ENCODE data around the gene ZBTB3.
"Not testable (repeated sequence)": the region's sequence is repeated elsewhere in the genome, so short reads cannot be mapped to it uniquely, and the experiment has no call there.

Gene ZBTB3

DNA sequence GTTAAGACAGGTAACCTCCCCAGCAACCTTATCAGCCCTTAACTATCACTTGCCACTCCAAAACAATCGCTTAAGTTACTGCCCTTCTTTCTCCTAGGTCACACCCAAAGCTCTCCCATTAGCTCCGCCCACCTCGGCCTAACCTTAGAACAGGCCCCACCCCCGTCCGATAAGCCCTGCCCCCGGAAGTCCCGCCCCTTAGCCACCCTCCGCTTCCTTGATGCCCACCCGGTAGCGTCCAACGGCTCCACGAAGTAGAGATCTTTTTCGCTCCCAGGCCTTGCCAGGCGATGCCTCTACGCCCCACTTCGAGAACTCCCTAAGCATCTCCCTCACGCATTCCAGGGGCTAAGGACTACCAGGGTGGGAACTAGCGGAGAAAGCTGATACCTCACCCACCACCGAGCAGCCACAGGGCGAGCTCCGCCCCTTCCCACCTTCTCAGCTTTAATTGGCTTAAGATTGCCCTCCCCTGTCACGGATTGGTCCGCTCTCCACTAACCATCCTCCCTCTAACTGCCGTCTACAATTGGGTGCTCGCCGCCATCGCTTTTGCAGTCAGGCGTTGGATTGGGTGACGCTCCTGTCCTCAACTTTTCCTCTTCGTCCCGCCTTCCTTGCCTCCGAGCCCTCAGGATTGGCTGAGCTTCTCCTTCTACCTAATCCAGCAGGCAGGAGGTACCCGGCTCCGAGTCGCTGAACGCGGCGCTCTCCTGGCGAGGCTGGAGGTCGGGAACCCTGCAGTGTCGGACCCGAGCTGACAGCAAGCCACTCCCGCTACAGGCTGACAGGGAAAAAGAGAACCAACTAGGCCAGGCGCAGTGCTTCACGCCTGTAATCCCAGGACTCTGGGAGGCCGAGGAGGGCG lies at the start of gene ZBTB3:
Gene ZBTB3 (minus strand): TSS at position 425 of the 868 bp plus-strand sequence. CDS start 496 bp downstream, outside the sequence.
- peak; percentile 99 for DNase-seq

DNA sequence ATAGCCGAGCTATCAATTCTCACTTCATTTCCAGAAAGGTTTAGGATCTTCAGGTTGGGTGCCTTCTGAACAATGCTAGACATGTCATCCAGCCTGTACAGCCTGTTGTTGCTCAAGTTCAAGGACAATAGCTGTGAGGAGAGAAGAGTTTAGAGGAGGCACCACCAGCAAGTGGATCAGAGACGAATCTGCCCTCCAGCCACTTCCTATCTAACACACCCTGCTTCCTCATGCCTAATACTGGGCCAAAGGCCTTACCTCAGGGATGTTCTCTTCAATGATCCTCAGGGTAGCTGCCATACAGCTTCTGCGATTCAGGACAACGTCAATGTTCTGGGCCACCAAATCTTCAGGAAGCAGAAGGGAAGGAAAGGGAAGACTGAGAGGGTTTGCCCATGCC lies 47.1 kb upstream of the ZBTB3 start:
- DNase-seq = no peak

DNA sequence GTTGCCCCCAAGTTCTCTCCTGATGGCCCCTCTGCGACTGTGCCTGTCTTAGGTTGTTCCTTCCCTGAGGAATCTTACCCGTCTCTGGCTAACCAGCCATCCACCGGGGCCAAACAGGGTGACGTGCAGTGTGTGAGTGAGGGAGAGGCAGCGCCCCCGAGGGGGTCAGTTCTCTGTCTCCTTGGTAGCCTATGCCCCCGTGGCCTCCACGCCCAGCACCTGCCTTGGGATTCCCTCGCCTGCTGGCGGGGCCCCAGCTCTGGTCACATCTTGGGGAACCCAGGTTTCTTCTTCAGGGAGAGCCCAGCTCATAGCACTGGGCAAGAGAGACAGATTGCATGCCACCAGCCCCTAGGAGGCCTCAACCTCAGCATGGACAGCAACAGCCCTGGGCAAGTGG lies 45.5 kb upstream of the ZBTB3 start:
- no peak for DNase-seq

DNA sequence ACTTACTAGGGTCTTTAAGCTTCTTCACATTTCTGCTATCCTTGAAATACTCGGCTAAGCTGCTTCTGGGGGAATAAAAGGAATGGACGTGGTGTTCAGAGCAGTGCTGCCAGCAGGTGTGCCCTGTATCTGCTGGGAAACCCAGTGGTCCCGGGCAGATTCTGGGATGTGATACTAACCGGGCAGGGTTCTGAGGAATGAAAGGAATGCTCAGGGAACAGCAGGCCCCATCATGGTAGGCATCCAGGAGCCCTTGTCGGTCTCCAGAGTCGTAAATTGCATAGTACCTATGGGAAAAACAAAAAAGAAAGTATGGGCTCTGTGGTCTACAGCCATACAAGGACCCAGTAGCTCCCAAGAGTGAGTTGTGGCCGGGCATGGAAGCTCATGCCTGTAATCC lies 42.3 kb upstream of the ZBTB3 start:
- DNase-seq = no peak

DNA sequence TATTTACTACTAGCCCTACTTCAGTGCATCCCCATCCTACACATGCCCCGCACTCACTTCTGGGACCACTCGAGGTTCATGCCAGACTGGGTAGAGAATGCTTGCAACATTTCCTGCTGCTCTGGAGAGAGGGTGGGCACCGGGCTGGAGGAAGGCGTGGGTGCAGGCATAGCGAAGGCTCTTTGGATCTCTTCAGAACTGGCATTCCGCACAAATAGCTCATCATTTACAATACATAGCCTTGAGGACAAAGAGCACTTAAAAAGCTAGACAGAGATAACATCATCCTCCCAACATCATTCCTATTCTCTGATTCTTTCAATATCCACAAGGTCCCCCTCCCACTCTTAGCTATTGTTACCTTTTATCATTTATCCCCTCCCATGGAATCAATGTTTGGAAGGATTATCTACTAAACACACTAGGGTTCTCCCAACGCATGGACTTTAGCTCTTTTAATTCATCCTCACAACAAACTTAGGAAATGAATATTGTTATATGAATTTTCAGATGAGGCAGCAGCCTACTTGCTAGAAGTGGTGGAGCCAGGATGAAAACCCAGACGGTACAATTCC lies 40.3 kb upstream of the ZBTB3 start:
- no peak for DNase-seq

DNA sequence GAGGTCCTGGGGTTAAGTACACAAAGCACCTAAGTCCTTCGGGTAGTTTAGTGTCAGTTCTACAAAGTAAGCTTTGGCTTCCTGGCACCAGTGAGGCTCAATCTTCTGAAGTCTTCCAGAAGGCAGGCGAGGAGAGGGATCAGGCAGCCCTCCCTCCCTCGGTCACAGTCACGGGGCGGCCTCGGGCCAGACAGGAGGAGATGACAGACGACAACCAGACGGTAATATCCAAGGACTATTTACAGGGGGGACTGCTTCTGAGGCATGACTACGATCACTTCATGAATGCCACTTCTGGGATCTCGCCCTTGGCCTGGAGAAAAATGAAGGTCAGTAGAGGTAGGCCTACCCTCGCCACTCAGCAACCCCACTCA lies 38.2 kb upstream of the ZBTB3 start:
- DNase-seq = no peak

DNA sequence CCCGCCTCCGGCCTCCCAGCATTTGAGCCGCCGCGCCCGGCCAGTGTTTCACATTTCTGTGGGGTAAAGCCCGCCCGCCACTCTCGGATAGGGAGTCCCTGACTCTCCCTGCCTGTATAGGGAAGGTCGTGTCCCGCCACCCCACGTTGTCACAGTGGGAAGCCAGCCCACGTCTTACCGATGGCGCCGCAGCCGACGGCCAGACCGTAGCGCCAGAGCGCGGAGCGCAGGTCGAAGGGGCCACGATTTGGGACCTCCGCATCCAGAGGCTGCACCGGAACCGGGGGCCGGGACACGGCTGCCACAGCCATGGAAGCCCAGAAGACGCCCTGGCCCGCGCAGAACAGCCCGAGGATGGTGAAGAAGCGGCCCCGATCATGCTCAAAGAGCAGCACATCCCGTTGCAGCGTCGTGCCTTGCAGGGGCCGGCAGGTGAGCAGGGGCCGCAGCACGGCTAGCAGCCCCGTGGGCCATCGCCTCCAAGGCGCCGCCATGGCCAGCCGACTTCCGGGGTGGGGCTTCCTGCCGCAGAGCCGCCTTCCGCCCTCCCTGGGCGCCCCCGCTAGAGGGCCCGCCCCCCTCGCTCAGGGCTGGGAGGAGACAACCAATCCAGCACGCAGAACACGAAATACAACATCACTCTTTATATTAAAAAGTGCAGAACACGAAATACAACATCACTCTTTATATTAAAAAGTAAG lies 37.7 kb upstream of the ZBTB3 start, which contains the start of gene TMEM223:
Gene TMEM223 (minus strand): TSS at position 506 of the 701 bp plus-strand sequence. CDS start 12 bp downstream, at position 494.
- peak; percentile 91 for DNase-seq

DNA sequence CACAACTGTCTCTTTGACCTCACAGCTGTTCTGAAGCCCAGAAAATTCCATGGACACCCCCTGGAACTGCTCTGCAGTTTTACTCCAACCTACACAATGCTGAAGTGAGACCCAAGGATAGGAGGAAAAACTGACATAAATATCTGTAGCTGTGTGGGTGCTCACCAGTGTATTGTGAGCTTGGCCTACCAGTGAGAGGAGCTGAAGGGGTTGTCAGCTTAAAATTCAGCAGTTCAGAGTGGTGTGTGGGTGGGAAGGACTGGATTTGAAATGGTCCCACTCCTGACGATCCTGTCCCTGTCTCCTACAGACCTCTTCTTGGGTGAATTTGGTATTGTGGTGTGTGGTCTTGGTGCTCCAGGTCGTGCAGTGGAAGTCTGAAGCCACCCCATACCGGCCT lies 35.6 kb upstream of the ZBTB3 start:
- DNase-seq = no peak

DNA sequence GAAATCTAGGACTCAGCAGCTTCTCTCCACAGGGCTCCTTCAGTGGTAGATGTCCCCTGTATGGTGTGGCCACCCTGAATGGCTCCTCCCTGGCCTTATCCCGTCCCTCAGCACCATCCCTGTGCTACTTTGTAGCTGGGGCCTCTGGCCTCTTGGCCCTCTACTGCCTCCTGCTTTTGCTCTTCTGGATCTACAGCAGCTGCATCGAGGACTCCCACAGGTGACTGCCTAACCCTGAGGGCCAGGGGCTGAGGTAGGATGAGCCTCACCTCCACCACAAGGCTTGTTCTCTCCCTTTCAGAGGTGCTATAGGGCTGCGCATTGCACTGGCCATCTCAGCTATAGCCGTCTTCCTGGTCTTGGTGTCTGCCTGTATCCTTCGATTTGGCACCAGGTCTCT lies 35.0 kb upstream of the ZBTB3 start:
- no peak for DNase-seq

DNA sequence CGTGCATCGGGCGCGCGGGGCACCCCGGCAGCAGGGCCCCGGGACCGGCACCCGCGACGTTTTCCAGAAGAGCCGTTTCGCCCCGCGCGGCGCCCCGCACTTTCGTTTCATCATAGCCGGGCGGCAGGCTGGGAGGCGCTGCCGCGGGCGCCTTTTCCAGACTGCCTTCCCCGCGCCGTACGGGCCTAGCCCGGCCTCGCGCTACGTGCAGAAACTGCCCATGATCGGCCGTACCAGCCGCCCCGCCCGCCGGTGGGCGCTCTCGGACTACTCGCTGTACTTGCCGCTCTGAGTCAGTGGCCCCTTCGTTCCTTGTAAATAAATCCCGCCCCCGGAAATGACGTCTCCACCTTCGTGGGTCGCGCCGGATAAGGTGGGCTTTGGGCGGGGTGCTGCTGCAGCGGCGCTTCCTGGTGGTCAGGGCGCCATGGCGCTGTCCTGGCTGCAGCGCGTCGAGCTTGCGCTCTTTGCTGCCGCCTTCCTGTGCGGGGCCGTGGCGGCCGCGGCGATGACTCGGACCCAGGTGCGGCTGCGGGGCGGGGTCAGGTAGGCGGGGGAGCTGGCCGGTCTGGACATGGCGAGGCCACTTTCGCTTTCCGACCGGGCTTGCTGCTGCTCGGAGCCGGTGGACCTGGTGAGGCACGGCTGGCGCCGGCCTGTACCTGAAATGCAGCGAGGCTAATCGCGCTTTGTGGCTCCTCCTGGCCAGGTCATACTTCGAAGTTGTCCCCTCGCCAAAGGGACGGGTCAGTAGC lies 33.2 kb upstream of the ZBTB3 start, which contains the start of gene TMEM179B:
Gene TMEM179B (plus strand): TSS at position 398 of the 755 bp plus-strand sequence. CDS start 30 bp downstream, at position 428.
- DNase-seq = peak; percentile 98

DNA sequence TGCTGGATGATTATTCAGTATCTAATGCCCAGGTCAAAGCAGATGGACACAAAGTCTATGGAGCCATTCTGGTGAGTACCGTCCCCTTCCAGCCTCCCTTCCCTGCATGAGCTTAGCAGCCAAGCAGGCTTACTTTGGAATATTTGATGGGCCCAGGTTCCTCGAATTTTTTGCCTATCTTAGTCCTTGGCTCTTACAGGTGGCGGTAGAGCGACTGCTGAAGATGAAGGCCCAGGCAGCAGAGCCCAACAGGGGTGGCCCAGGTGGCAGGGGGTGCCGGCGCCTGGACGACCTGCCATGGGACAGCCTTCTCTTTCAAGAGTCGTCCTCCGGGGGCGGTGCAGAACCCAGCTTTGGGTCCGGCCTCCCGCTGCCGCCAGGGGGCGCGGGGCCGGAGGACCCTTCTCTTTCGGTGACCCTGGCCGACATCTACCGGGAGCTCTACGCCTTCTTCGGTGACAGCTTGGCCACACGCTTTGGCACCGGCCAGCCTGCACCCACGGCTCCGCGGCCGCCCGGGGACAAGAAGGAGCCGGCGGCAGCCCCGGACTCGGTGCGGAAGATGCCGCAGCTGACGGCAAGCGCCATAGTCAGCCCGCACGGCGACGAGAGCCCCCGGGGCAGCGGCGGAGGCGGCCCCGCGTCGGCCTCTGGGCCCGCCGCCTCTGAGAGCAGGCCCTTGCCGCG lies 32.5 kb upstream of the ZBTB3 start:
- peak; percentile 89 for DNase-seq

DNA sequence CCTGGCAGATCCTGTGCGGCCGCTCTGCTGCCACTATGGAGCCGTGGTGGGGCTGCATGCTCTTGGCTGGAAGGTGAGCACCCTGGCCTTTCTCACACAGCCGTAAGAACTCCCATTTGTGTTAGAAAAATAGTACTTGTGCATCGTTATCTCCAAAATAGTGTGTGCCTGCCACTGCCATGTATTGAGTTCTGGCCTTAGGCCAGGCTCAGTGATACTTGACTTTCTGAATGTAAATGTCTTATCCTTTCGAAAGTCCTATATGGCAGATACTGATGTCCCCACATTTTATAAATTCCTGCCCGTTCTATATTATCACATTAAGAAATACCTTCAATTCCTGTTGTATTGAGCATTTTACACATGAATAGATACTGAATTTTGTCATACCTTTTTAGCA lies 28.8 kb upstream of the ZBTB3 start:
- no peak for DNase-seq

DNA sequence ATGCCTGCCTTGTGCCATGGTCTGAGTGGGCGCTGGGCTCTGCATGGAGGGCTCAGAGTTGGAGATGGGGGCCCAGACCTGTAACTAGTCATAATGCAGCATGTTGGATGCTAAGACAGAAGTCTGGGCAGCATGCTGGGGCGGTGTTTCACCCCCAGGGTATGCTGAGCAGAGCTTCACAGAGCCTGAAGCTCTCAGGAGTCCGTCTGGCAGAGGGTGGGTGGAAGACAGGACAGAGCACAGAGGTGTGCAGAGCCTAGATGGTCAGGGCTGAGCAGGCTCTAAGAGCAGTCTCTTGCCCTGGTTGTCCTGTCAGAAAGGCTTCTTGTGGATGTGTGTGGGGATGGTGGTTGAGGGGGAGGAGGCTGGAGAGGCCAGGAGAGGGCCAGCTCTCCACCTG lies 24.5 kb upstream of the ZBTB3 start:
- DNase-seq = no peak

DNA sequence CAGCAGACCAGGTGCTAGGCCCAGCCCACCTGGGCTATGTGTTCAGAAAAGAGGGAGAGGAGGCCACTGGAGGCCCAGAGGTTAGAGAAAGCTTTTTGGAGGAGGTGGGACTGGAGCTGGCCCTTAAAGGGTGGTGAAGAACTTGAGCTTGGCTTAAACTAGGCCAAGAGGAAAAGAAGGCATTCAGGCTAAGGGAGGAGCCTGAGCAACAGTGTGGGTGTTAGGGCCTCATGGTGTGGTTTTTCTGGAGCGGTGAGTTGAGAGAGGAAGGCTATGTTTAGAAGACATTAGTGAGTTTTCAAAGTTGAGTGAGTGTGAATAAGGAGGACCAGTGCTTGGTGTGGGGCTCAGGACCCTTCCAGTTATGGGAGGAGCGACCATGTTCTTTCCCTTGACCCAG lies 23.4 kb upstream of the ZBTB3 start:
- DNase-seq = no peak

DNA sequence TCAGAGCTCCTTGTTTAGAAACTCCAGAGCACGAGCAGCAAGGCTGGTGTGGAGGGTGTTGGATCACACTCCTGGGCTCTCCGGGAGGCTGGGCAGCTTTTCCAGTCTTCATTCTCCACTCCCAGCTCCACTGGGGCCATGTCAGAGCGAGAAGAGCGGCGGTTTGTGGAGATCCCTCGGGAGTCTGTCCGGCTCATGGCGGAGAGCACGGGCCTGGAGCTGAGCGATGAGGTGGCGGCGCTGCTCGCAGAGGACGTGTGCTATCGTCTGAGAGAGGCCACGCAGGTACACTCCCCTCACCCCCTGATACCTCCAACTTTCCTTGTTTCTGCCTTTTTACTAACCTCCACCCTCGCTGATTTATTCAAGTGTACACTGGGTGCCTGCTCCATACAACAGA lies 21.7 kb upstream of the ZBTB3 start:
- no peak for DNase-seq

DNA sequence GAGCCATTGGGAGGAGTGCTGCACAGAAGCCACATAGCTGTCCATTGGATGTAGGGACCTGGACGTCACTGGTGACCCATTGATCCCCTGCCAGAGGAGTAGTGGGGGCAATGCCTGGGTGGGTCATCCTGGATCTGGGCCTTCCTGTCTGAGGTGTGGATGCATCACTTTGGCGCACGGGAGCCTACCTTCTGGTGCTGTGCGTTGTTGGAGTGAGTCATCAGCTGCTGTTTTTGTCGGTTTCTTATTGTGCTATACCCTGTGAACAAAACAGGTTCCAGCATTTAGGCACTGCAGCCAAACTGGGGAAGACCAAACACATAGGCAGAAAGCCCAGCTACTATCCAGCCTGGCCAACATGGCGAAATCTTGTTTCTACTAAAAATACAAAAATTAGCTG lies 20.4 kb upstream of the ZBTB3 start:
- DNase-seq = no peak

DNA sequence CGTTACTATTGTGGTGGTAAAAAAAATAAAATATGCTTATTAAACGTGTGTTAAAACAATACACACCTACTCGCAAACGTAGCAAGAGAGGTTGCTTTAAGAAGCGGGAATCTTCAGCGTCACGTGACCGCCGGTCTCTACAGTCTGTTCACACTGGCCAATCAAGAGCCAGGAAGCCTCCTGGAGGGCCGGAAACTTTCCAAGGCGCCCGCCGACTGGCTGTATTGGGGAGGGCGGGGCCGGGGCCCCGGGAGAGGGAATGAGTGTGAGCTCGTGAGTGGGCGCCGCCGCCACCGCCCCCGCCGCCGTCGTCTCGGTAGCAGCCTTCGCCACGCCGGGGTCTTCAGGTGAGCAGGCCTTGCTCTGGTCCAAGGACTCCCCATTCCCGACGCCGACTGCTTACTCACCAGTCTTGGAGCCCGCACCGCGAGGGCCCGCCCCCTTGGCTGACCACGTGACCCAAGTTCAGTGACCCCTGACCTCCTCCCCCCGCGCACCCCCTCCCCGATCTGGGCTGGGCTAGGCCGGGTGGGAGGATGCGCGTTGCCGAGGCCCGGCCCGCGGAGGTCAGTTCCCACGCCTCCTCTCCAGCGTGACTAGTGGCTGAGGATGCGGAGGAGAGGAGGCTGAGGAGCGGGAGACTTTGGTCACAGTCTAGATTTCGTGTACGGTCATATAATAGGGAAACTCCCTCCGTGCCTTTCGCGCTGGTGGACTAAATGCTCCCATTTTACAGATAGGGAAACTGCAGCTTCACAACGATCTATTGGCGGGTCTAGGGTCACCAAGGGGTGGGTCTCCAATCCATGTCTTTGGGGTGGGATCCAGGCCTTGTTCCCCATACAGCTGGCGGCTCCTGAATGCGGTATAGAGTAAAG lies 17.4 kb upstream of the ZBTB3 start, which contains the start of gene TAF6L:
Gene TAF6L (plus strand): TSS at position 253 of the 878 bp plus-strand sequence. CDS start 4,388 bp downstream, outside the sequence.
- DNase-seq = peak; percentile 96

DNA sequence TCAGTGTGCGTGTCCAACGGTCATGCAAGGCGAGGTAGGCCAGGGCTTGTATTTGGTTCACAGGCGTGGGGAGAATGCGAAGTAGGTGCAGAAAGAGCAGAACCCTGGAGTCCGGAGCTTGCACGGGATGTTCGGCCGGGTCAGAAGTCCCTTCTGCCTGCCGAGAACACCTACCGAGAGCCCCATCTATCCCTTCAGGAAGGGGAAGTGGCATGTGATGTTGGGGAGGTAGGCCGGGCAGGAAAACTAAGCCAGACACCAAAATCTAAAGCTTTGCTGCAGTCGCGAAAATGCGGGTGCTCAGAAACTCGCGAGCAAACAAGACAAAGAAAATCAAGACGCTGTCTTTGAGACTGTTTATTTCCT lies 16.8 kb upstream of the ZBTB3 start:
- DNase-seq = peak; percentile 21

DNA sequence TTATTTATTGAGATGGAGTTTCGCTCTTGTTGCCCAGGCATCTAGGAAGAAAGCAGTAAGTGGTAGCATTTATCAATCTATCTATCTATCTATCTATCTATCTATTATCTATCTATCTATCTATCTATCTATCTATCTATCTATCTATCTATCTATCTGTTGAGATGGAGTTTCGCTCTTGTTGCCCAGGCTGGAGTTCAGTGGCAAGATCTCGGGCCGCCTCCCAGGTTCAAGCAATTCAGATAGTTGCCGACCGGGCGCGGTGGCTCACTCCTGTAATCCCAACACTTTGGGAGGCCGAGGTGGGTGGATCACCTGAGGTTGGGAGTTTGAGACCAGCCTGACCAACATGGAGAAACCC lies 6.9 kb upstream of the ZBTB3 start:
- not testable (repeated sequence) for DNase-seq

DNA sequence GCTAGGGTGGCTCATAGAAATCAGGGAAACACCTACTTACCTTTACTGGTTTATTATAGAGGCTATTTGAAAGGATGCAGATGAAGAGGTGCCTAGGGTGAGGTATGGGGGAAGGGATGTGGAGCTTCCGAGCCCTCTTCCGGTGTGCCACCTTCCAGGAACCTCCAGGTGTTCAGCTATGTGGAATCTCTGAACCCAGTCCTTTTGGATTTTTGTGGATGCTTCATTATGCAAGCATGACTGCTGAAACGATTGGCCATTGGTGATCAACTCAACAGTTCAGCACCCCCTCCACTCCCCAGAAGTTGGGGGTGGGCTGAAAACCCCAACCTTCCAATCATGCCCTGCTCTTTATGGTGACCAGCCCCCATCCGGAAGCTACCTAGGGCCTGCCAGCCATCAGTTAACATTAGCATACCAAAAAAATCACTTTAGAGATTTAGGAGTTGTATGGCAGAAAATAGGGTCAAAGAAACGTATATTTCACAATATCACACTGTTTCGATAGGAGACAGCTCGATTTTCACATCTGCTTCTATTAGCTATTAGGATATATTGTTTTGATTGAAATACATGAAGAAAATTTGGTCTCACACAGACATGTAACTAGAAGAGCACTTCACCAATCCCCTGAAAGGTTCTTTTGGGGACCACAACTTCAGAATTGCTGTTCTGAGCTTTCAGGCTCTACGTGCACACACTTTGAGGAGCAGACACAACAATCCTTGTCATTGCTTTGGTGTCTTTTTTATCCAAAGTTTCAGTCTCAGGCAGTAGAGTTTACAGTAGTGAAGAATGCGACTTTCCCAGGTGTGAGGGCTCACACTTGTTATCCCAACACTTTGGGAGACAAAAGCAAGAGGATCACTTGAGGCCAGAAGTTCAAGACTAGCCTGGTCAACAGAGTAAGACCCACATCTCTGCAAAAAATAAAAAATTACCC lies 4.2 kb upstream of the ZBTB3 start:
- no peak for DNase-seq
